GM19099 (cell line): ENCODE measurements around the gene ERC1.

Source experiments
- POLR2A ChIP-seq: IDR thresholded peaks from 3 replicates; pipeline ENCODE4 v1.6.1; 2011; ENCODE audit warnings: low read depth; ENCODE audit not compliant: insufficient read length; ENCODE audit errors: extremely low read depth

Gene ERC1

GRCh38 chr12:1544996-1545700, 554.1 kb downstream of the ERC1 start:
- no peak for TF ChIP-seq POLR2A
